Measurements from ENCODE around the gene GDF15.

The GDF15 gene

DNA sequence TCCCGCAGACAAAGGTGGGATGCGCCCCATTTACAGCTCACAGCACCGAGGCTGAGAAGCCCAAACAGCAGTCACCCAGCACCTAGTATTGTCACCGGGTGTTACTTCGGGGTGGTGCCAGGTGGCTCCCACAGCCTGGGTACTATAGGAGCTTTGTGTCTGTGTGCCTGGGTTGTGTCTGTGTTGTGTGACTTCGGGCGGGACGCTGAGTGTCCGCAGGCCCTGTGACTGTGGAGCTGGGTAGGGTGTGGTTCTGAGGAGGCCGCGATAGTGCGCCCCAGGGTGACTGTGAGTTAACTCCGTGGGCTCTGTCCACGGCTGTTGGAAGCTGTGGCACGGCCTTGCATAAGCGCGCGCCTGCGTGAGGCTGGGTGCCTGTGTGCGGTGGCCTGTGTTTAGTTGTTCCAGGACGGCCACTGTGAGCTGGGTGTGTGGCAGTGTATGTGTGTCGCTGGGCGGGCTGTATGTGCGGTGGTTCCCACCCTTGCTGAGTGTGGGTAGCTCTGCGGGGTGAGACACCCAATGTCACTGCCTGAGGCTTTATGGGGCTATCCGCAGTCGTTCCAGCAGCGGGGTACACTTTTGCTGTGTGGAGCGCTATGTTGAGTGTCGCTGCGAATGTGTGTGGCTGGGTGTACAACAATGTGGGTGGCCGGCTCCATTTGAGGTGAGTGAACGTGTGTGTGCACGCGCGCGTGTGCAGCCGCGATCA, 32.7 kb downstream of the GDF15 start:
- TF ChIP-seq, protein P1, sequence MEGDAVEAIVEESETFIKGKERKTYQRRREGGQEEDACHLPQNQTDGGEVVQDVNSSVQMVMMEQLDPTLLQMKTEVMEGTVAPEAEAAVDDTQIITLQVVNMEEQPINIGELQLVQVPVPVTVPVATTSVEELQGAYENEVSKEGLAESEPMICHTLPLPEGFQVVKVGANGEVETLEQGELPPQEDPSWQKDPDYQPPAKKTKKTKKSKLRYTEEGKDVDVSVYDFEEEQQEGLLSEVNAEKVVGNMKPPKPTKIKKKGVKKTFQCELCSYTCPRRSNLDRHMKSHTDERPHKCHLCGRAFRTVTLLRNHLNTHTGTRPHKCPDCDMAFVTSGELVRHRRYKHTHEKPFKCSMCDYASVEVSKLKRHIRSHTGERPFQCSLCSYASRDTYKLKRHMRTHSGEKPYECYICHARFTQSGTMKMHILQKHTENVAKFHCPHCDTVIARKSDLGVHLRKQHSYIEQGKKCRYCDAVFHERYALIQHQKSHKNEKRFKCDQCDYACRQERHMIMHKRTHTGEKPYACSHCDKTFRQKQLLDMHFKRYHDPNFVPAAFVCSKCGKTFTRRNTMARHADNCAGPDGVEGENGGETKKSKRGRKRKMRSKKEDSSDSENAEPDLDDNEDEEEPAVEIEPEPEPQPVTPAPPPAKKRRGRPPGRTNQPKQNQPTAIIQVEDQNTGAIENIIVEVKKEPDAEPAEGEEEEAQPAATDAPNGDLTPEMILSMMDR (IDR thresholded peaks at IDR 0.05) = no peak
- H3K9me3 Mint-ChIP-seq = no peaks in the 10 kb centered on the region
- H3K27ac Mint-ChIP-seq = peak overlapping the region; percentile 25
- H3K27me3 Mint-ChIP-seq (ENCODE audit: low read depth, poor library complexity) = peaks cover 8% of the 10 kb centered on the region
- no peaks in the 10 kb centered on the region for H3K36me3 Mint-ChIP-seq (ENCODE audit: low read depth)
- no peak for DNase-seq
- H3K4me1 Mint-ChIP-seq = peaks cover 78% of the 10 kb centered on the region
- peak overlapping the region; percentile 78 for H3K4me3 Mint-ChIP-seq

GRCh38 chr19:18419195-18419698, 33.3 kb downstream of the GDF15 start, which contains the start of gene SSBP4:
TSS of gene SSBP4 (plus strand) at chr19:18419398. CDS start at chr19:18419649, 251 bp downstream.
- H3K4me1 Mint-ChIP-seq = peaks cover 80% of the 10 kb centered on the region
- peak within 1 kb of the TSS; percentile 83 for H3K4me3 Mint-ChIP-seq
- H3K9me3 Mint-ChIP-seq = no peaks in the 10 kb centered on the region
- H3K27me3 Mint-ChIP-seq (ENCODE audit: low read depth, poor library complexity) = peaks cover 8% of the 10 kb centered on the region
- peak within 1 kb of the TSS; percentile 25 for H3K27ac Mint-ChIP-seq
- no peaks in the 10 kb centered on the region for H3K36me3 Mint-ChIP-seq (ENCODE audit: low read depth)
- TF ChIP-seq, protein P1 (IDR thresholded peaks at IDR 0.05) = no peak
- DNase-seq = peak; percentile 82

- Mint-ChIP-seq H3K36me3 (ENCODE audit: low read depth) (no peaks in the 10 kb centered on the region), H3K4me1 (peaks cover 79% of the 10 kb centered on the region), H3K27me3 (ENCODE audit: low read depth, poor library complexity) (peaks cover 8% of the 10 kb centered on the region), H3K4me3 (peak overlapping the region; percentile 83), H3K9me3 (no peaks in the 10 kb centered on the region), H3K27ac (no peak overlapping the region)
- TF ChIP-seq, protein P1 (IDR thresholded peaks at IDR 0.05) = no peak
- DNase-seq = peak; percentile 46
Observed at GRCh38 chr19:18419699-18420460, 33.9 kb downstream of the GDF15 start.

GRCh38 chr19:18420930-18421329, 35.0 kb downstream of the GDF15 start:
- TF ChIP-seq, protein P1 (IDR thresholded peaks at IDR 0.05) = no peak
- Mint-ChIP-seq H3K27ac (no peak overlapping the region), H3K9me3 (no peaks in the 10 kb centered on the region), H3K4me3 (peak overlapping the region; percentile 83), H3K27me3 (ENCODE audit: low read depth, poor library complexity) (peaks cover 8% of the 10 kb centered on the region), H3K4me1 (peaks cover 79% of the 10 kb centered on the region), H3K36me3 (ENCODE audit: low read depth) (no peaks in the 10 kb centered on the region)
- DNase-seq = no peak

DNA sequence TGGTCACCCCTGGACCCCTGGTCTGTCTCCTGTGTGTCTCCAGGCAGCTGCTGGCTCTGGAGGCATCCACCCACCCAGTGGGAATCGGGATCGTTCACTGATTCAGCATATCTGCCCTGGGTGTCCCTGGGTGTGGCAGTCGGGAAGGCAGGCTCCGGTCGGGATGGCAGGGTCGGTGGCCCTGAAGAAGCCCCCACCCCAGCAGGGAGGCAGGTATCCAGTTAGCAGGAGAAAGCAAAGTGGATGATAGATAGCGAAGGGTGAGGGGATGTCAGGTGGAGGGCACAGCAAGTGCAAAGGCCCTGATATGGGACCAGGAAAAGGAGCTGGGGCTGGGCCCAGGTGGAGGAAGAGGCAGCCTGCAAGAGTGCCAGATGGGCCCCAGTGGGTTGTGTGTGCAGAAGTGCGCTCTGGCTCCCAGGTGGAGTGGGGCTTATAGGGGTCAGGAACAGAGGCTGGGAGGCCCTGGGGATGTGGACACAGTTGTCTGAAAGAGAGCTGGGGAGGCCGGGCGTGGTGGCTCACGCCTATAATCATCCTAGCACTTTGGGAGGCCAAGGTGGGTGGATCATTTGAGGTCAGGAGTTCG, 35.5 kb downstream of the GDF15 start:
- TF ChIP-seq, protein P1 (IDR thresholded peaks at IDR 0.05) = no peak
- H3K36me3 Mint-ChIP-seq (ENCODE audit: low read depth) = no peaks in the 10 kb centered on the region
- H3K27me3 Mint-ChIP-seq (ENCODE audit: low read depth, poor library complexity) = peaks cover 3% of the 10 kb centered on the region
- H3K27ac Mint-ChIP-seq = peak overlapping the region; percentile 32
- H3K4me3 Mint-ChIP-seq = peak overlapping the region; percentile 83
- DNase-seq = no peak
- H3K9me3 Mint-ChIP-seq = no peaks in the 10 kb centered on the region
- peaks cover 76% of the 10 kb centered on the region for H3K4me1 Mint-ChIP-seq

Measured in nephron progenitor cell (in vitro differentiated cells).